Renal cortex interstitium (tissue), 11 donors: ENCODE results near the gene VEGFD. TPM values are rescaled to one million over a fixed set of nuclear protein-coding genes. Genes with fewer than 3 reads are reported as not detected.

Source experiments
- DNase-seq, 11 donors: peaks; one replicate each; pipeline ENCODE4 v3.0.0-alpha.2; 2013; ENCODE audit warnings: low read depth in 9 of 11, low spot score in 4 of 11; ENCODE audit errors: extremely low read depth in 1 of 11
- polyA plus RNA-seq, 3 donors: library from polyadenylated mRNA; unstranded; fragments of 120-200 nt; gene quantifications; one replicate each; pipeline ENCODE4 v1.2.1, GENCODE V29; 2013; ENCODE audit not compliant: insufficient read length in 3 of 3

Gene VEGFD
- polyA plus RNA-seq, 3 donors = 0.33 to 0.53 (median 0.52) TPM

- DNase-seq = no peak
Measured at GRCh38 chrX:15376956-15377355, 7.3 kb downstream of the VEGFD start.

- DNase-seq = no peak
Measured at GRCh38 chrX:15373976-15374375, 10.2 kb downstream of the VEGFD start.

- DNase-seq = no peak
Measured at GRCh38 chrX:15366506-15367352, 17.5 kb downstream of the VEGFD start.

- DNase-seq = no peak
Measured at GRCh38 chrX:15359701-15360100, 24.5 kb downstream of the VEGFD start.

GRCh38 chrX:15358533-15358932, 25.7 kb downstream of the VEGFD start:
- no peak for DNase-seq

GRCh38 chrX:15356444-15356843, 27.8 kb downstream of the VEGFD start:
- no peak for DNase-seq

GRCh38 chrX:15350329-15350996, 33.8 kb downstream of the VEGFD start:
- no peak for DNase-seq

- peak in 9 of 11 donors; percentile 12 to 66 (median 41) for DNase-seq
Measured at GRCh38 chrX:15349046-15349445, 35.2 kb downstream of the VEGFD start.

- no peak for DNase-seq
Measured at GRCh38 chrX:15345976-15346375, 38.2 kb downstream of the VEGFD start.

- DNase-seq = no peak
Measured at GRCh38 chrX:15344106-15344505, 40.1 kb downstream of the VEGFD start.

- no peak for DNase-seq
Measured at GRCh38 chrX:15343075-15343476, 41.1 kb downstream of the VEGFD start.

GRCh38 chrX:15340867-15341266, 43.3 kb downstream of the VEGFD start:
- DNase-seq = no peak

GRCh38 chrX:15336023-15336413, 48.2 kb downstream of the VEGFD start:
- peak in 9 of 11 donors; percentile 12 to 52 (median 35) for DNase-seq

- DNase-seq = peak; percentile 75 to 95 (median 89)
Measured at GRCh38 chrX:15335135-15336022, 48.8 kb downstream of the VEGFD start, which contains the start of gene PIGA. Gene PIGA, minus strand, starts transcription at chrX:15335523. Its CDS starts 3,593 bp downstream, at chrX:15331930.

GRCh38 chrX:15334561-15334960, 49.7 kb downstream of the VEGFD start:
- no peak for DNase-seq

GRCh38 chrX:15328821-15329220, 55.4 kb downstream of the VEGFD start:
- DNase-seq = no peak

GRCh38 chrX:15328131-15328530, 56.1 kb downstream of the VEGFD start:
- DNase-seq = no peak

GRCh38 chrX:15322472-15322871, 61.7 kb downstream of the VEGFD start:
- DNase-seq = no peak

GRCh38 chrX:15322072-15322471, 62.1 kb downstream of the VEGFD start:
- no peak for DNase-seq
